Measurements from ENCODE around the gene PTH2.
"Not testable (repeated sequence)": the region's sequence is repeated elsewhere in the genome, so short reads cannot be mapped to it uniquely, and the experiment has no call there.

PTH2 gene

DNA sequence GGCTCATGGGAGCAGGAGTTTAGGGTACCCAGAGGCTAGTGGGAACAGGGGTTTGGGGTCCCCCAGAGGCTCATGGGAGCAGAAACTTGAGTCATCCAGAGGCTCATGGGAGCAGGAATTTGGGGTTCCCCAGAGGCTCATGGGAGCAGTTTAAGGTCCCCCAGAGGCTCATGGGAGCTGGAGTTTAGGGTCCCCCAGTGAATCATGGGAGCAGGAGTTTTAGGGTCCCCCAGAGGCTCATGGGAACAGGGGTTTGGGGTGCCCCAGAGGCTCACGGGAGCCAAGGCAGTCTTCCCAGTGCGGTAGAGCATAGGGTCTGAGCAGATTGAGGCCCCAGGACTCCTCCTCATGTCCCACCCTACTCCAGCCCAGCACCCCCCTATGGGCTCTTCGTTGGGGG lies 42.1 kb upstream of the PTH2 start:
- peak; percentile 10 for DNase-seq (ENCODE audit: low spot score)
- TF ChIP-seq, protein P1, sequence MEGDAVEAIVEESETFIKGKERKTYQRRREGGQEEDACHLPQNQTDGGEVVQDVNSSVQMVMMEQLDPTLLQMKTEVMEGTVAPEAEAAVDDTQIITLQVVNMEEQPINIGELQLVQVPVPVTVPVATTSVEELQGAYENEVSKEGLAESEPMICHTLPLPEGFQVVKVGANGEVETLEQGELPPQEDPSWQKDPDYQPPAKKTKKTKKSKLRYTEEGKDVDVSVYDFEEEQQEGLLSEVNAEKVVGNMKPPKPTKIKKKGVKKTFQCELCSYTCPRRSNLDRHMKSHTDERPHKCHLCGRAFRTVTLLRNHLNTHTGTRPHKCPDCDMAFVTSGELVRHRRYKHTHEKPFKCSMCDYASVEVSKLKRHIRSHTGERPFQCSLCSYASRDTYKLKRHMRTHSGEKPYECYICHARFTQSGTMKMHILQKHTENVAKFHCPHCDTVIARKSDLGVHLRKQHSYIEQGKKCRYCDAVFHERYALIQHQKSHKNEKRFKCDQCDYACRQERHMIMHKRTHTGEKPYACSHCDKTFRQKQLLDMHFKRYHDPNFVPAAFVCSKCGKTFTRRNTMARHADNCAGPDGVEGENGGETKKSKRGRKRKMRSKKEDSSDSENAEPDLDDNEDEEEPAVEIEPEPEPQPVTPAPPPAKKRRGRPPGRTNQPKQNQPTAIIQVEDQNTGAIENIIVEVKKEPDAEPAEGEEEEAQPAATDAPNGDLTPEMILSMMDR (IDR thresholded peaks at IDR 0.05; ENCODE audit: extremely low read depth, insufficient read depth, missing control alignments): no peak
- in situ Hi-C loops (cut with MboI; ENCODE audit: low pct_unique_long_range_greater_than_20kb, low sequenced_read_pairs, unreplicated experiment): no loop called here

DNA sequence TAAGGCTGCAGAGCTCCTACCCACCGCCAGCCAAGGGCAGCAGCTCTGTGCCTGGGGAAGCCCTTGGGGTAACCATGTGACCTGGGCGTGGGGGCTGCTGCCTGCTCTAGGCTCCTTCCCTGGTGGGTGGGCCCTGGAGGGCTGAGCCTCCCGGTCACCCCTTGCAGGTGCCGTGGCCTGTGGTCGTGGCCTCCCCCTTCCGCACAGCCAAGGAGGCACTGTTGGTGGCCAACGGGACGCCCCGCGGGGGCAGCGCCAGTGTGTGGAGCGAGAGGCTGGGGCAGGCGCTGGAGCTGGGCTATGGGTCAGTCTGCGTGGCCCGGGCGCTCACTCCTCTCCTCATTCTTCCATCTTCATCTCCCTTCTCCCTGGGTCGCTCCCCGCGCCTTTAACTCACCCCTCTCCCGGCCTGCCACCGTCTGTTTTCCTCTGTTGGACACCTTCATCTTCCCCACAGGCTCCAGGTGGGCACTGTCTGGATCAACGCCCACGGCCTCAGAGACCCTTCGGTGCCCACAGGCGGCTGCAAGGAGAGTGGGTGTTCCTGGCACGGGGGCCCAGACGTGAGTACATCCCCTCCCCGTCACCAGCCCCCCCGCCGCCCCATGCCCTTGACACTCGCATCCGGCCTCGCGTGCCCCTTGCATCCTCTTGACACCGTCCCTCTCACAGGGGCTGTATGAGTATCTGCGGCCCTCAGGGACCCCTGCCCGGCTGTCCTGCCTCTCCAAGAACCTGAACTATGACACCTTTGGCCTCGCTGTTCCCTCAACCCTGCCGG lies 40.9 kb upstream of the PTH2 start:
- TF ChIP-seq, protein P1 (IDR thresholded peaks at IDR 0.05; ENCODE audit: extremely low read depth, insufficient read depth, missing control alignments): no peak
- DNase-seq (ENCODE audit: low spot score): no peak
- in situ Hi-C loops (cut with MboI; ENCODE audit: low pct_unique_long_range_greater_than_20kb, low sequenced_read_pairs, unreplicated experiment): no loop called here

DNA sequence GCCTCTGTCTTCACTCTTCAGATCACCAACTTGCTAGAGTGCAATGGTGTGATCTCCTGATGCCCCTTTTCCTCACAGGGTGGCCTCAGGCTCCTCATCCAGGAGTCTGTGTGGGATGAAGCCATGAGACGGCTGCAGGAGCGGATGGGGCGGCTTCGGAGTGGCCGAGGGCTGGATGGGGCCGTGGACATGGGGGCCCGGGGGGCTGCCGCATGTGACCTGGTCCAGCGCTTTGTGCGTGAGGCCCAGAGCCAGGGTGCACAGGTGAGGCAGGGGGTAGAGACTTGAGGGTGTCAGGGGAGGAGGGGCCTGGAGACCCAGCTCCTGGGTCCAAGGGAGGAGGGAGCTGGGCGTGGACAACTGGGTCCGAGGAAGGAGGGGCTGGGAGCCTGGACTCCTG lies 39.3 kb upstream of the PTH2 start:
- in situ Hi-C loops (cut with MboI; ENCODE audit: low pct_unique_long_range_greater_than_20kb, low sequenced_read_pairs, unreplicated experiment): no loop called here
- TF ChIP-seq, protein P1 (IDR thresholded peaks at IDR 0.05; ENCODE audit: extremely low read depth, insufficient read depth, missing control alignments): no peak
- DNase-seq (ENCODE audit: low spot score): peak; percentile 12

DNA sequence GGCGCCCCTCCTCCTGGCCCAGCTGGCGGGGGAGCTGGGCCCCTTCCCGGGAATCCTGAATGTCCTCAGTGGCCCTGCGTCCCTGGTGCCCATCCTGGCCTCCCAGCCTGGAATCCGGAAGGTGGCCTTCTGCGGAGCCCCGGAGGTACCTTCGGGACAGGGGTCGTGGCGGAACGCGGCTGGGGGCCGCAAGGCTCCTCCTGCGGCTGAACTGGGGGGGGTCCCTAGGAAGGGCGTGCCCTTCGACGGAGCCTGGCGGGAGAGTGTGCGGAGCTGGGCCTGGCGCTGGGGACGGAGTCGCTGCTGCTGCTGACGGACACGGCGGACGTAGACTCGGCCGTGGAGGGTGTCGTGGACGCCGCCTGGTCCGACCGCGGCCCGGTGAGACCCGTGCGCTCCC lies 38.4 kb upstream of the PTH2 start:
- in situ Hi-C loops (cut with MboI; ENCODE audit: low pct_unique_long_range_greater_than_20kb, low sequenced_read_pairs, unreplicated experiment): no loop called here
- DNase-seq (ENCODE audit: low spot score): no peak
- TF ChIP-seq, protein P1 (IDR thresholded peaks at IDR 0.05; ENCODE audit: extremely low read depth, insufficient read depth, missing control alignments): no peak

DNA sequence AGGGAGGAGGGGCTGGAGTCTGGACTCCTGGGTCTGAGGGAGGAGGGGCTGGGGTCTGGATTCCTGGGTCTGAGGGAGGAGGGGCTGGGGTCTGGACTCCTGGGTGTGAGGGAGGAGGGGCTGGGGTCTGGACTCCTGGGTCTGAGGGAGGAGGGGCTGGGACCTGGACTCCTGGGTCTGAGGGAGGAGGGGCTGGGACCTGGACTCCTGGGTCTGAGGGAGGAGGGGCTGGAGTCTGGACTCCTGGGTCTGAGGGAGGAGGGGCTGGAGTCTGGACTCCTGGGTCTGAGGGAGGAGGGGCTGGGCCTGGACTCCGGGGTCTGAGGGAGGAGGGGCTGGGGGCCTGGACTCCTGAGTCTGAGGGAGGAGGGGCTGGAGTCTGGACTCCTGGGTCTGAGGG lies 37.9 kb upstream of the PTH2 start:
- in situ Hi-C loops (cut with MboI; ENCODE audit: low pct_unique_long_range_greater_than_20kb, low sequenced_read_pairs, unreplicated experiment); DNase-seq (ENCODE audit: low spot score): not testable (repeated sequence)

DNA sequence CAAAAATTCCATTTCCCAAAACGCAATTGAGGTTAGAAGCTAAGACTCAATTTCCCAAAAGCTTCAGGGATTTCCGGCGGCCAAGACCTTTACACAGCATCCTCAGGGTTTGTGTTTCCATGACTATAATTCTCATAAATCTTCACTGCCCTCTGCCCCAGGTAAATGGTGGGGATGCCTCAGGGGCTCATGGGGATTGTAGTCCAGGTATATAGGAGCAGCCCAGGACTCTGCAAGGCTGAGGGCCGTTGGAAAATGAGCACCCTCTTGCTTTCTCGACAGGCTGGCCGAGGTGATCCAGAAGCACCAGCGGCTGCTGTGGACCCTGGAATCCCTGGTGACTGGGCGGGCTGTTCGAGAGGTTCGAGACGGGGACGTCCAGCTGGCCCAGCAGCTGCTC lies 36.1 kb upstream of the PTH2 start:
- in situ Hi-C loops (cut with MboI; ENCODE audit: low pct_unique_long_range_greater_than_20kb, low sequenced_read_pairs, unreplicated experiment): no loop called here
- TF ChIP-seq, protein P1 (IDR thresholded peaks at IDR 0.05; ENCODE audit: extremely low read depth, insufficient read depth, missing control alignments): no peak
- DNase-seq (ENCODE audit: low spot score): no peak

DNA sequence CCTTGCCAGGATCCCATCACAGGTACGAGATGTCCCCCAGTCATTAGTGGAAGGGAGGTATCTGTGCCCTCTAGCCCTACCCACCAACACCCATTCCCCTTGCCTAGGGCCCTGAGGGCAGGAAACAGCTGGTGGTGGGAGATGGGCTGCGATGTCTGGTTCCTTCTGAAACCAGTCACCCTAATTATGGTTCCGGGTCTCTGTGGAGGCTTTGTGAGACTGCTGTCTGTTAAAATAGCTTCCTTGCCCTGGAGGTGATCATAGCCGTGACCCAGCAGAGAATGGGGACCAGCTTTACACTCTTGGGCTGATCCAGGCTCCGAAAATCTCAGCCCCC lies 35.3 kb upstream of the PTH2 start:
- in situ Hi-C loops (cut with MboI; ENCODE audit: low pct_unique_long_range_greater_than_20kb, low sequenced_read_pairs, unreplicated experiment): no loop called here
- peak; percentile 13 for DNase-seq (ENCODE audit: low spot score)
- TF ChIP-seq, protein P1 (IDR thresholded peaks at IDR 0.05; ENCODE audit: extremely low read depth, insufficient read depth, missing control alignments): no peak

Data from GM13977 (cell line).